GM19438 (cell line): ENCODE results near the gene SURF4.

Experiments
- ATAC-seq: cut with Tn5 transposase; IDR thresholded peaks from one replicate; pipeline ENCODE4 v1.9.1; 2021; ENCODE audit warnings: low read depth; ENCODE audit not compliant: unreplicated experiment

Gene SURF4

GRCh38 chr9:133355881-133356357, 19.9 kb downstream of the SURF4 start:
- ATAC-seq: peak; percentile 10

- ATAC-seq: no peak
Measured at GRCh38 chr9:133354766-133355165, 21.1 kb downstream of the SURF4 start.

GRCh38 chr9:133353548-133353947, 22.3 kb downstream of the SURF4 start:
- no peak for ATAC-seq

- ATAC-seq: no peak
Measured at GRCh38 chr9:133352635-133353340, 23.1 kb downstream of the SURF4 start.

GRCh38 chr9:133351908-133352634, 23.8 kb downstream of the SURF4 start:
- ATAC-seq: no peak

GRCh38 chr9:133351526-133351907, 24.3 kb downstream of the SURF4 start:
- no peak for ATAC-seq

GRCh38 chr9:133349965-133350616, 25.8 kb downstream of the SURF4 start:
- no peak for ATAC-seq

- no peak for ATAC-seq
Measured at GRCh38 chr9:133348718-133349573, 26.9 kb downstream of the SURF4 start.

- peak; percentile 68 for ATAC-seq
Measured at GRCh38 chr9:133347985-133348717, 27.7 kb downstream of the SURF4 start, which contains the start of the genes MED22 and RPL7A. Gene MED22, minus strand, starts transcription at chr9:133348131. Its CDS starts 1,469 bp downstream, at chr9:133346662. Gene RPL7A, plus strand, starts transcription at chr9:133348218. Its CDS starts 26 bp downstream, at chr9:133348244.

GRCh38 chr9:133347515-133347984, 28.3 kb downstream of the SURF4 start:
- peak; percentile 48 for ATAC-seq

GRCh38 chr9:133346021-133346785, 29.7 kb downstream of the SURF4 start:
- ATAC-seq: no peak

GRCh38 chr9:133345596-133345995, 30.3 kb downstream of the SURF4 start:
- ATAC-seq: no peak

- ATAC-seq: no peak
Measured at GRCh38 chr9:133344979-133345378, 30.9 kb downstream of the SURF4 start.

GRCh38 chr9:133344071-133344470, 31.8 kb downstream of the SURF4 start:
- no peak for ATAC-seq

- no peak for ATAC-seq
Measured at GRCh38 chr9:133342570-133342969, 33.3 kb downstream of the SURF4 start.

- ATAC-seq: no peak
Measured at GRCh38 chr9:133342069-133342406, 33.8 kb downstream of the SURF4 start.

GRCh38 chr9:133341369-133342068, 34.3 kb downstream of the SURF4 start:
- no peak for ATAC-seq

GRCh38 chr9:133340916-133341315, 34.9 kb downstream of the SURF4 start:
- ATAC-seq: no peak
